HepG2 (cell line): ENCODE results near the gene IL3. TPM values are rescaled to one million over a fixed set of nuclear protein-coding genes. Genes with fewer than 3 reads are reported as not detected.

Experiments
- ATAC-seq: fragments of 200-7000 bp; cut with Tn5 transposase; 3 replicates; pipeline ENCODE4 v1.9.1; 2020; ENCODE audit warnings: mild to moderate bottlenecking, moderate library complexity
- BruUV-seq: library from RNA; stranded (reverse); fragments of 400-500 nt; replicated peaks from 2 replicates; lab custom pipeline; 2021; lab: Mats Ljungman, UMichigan
- CTCF ChIA-PET: fragments of 300-600 bp; formaldehyde crosslinking; extraction: SDS; loops from one replicate; lab custom pipeline; 2021; ENCODE audit warnings: low total read pairs, inconsistent platforms, low intra/inter-chr PET ratio; lab: Yijun Ruan, JAX
- POLR2A ChIA-PET: fragments of 350-600 bp; sonication (Branson Sonifier 250); formaldehyde crosslinking; loops from one replicate; lab custom pipeline; 2020; ENCODE audit warnings: antibody characterized with exemption, inconsistent platforms; lab: Yijun Ruan, JAX
- DNase-seq: peaks from one replicate; pipeline ENCODE4 v3.0.0-alpha.2; 2015; ENCODE audit warnings: low spot score
- FAIRE-seq: peaks from 3 replicates; lab custom pipeline; 2011; peaks lifted over from hg19 to GRCh38; lab: Jason Lieb, UNC
- H2AFZ ChIP-seq: one replicate; pipeline ENCODE4 v1.6.1; 2011; ENCODE audit warnings: low read length, inconsistent platforms
- H3K27ac ChIP-seq: fragments of 300-600 bp; 3 replicates; pipeline ENCODE4 v1.8.0; 2011; ENCODE audit warnings: mixed run types, mild to moderate bottlenecking, mixed read lengths, low read length, inconsistent platforms; ENCODE audit not compliant: insufficient read depth; ENCODE audit errors: extremely low read length
- H3K27me3 ChIP-seq, 2 experiments: fragments of 200-600 bp in 1 of 2; 2 replicates in 1 of 2; 3 replicates in 1 of 2; pipeline versions ENCODE4 v1.6.0 to v1.8.0; 2011; ENCODE audit warnings: low read length in 2 of 2, mild to moderate bottlenecking in 2 of 2, moderate library complexity in 2 of 2, inconsistent platforms in 1 of 2; ENCODE audit not compliant: insufficient read depth in 2 of 2, control insufficient read depth in 1 of 2
- H3K36me3 ChIP-seq, 2 experiments: fragments of 200-600 bp in 1 of 2; replicated peaks in 1 of 2; 2 replicates in 1 of 2; 3 replicates in 1 of 2; pipeline versions ENCODE4 v1.5.1 to v1.8.0; 2011; ENCODE audit warnings: low read length in 2 of 2, inconsistent platforms in 1 of 2; ENCODE audit not compliant: insufficient read depth in 2 of 2, control insufficient read depth in 1 of 2
- H3K4me1 ChIP-seq: 2 replicates; pipeline ENCODE4 v1.5.1; 2012; ENCODE audit warnings: low read length, inconsistent platforms; ENCODE audit not compliant: insufficient read depth
- H3K4me2 ChIP-seq: 2 replicates; pipeline ENCODE4 v1.6.0; 2011; ENCODE audit warnings: low read depth, low read length, inconsistent platforms
- H3K4me3 ChIP-seq, 3 experiments: fragments of 200-600 bp in 1 of 3; sonication (generic), shearing (Covaris generic) in 1 of 3; replicated peaks in 1 of 3; 2 replicates each; pipeline ENCODE4 v1.5.1; 2011 to 2016; ENCODE audit warnings: low read length in 3 of 3, inconsistent platforms in 2 of 3, low read depth in 2 of 3, mild to moderate bottlenecking in 2 of 3, control low read depth in 1 of 3, mixed read lengths in 1 of 3; ENCODE audit not compliant: insufficient read depth in 1 of 3
- H3K79me2 ChIP-seq: one replicate; pipeline ENCODE4 v1.6.1; 2011; ENCODE audit warnings: low read length, inconsistent platforms; ENCODE audit not compliant: insufficient read depth
- H3K9ac ChIP-seq: 2 replicates; pipeline ENCODE4 v1.6.0; 2011; ENCODE audit warnings: mild to moderate bottlenecking, low read depth, low read length, inconsistent platforms; ENCODE audit not compliant: insufficient read depth
- H3K9me3 ChIP-seq: 2 replicates; pipeline ENCODE4 v1.5.1; 2012; ENCODE audit warnings: mild to moderate bottlenecking, low read length
- H4K20me1 ChIP-seq: 2 replicates; pipeline ENCODE4 v1.6.0; 2011; ENCODE audit warnings: inconsistent platforms, mild to moderate bottlenecking, low read length, moderate library complexity; ENCODE audit not compliant: insufficient read depth
- CBX1 ChIP-seq: IDR thresholded peaks from one replicate; pipeline ENCODE4 v1.6.1; 2016; ENCODE audit warnings: antibody characterized with exemption, low read depth
- MYNN ChIP-seq: sonication (generic); formaldehyde crosslinking; IDR thresholded peaks from 2 replicates; pipeline ENCODE4 v1.4.0; 2020; ENCODE audit warnings: mild to moderate bottlenecking, low read depth, missing genetic modification reagents
- NFE2 ChIP-seq: sonication (generic); formaldehyde crosslinking; IDR thresholded peaks from 2 replicates; pipeline ENCODE4 v1.4.0; 2020; ENCODE audit warnings: missing genetic modification reagents
- POGK ChIP-seq: sonication (generic); formaldehyde crosslinking; conservative IDR thresholded peaks from 2 replicates; pipeline ENCODE4 v1.8.0; 2022; ENCODE audit warnings: mild to moderate bottlenecking, moderate library complexity, missing genetic modification reagents
- SMAD1 ChIP-seq: sonication (generic); formaldehyde crosslinking; IDR thresholded peaks from 2 replicates; pipeline ENCODE4 v1.4.0; 2020; ENCODE audit warnings: missing genetic modification reagents, low read depth, mild to moderate bottlenecking, borderline replicate concordance
- SMC3 ChIP-seq: IDR thresholded peaks from 2 replicates; pipeline ENCODE4 v1.6.1; 2011; ENCODE audit warnings: low read length, improper control_type of control experiment
- SNAI1 ChIP-seq: sonication (generic); formaldehyde crosslinking; IDR thresholded peaks from 2 replicates; pipeline ENCODE4 v1.5.0; 2020; ENCODE audit warnings: mild to moderate bottlenecking, missing genetic modification reagents, borderline replicate concordance
- STAG1 ChIP-seq: sonication (generic); formaldehyde crosslinking; IDR thresholded peaks from 2 replicates; pipeline ENCODE4 v1.4.0; 2020; ENCODE audit warnings: missing genetic modification reagents
- XRCC5 ChIP-seq: fragments of 200-400 bp; formaldehyde crosslinking; optimal IDR thresholded peaks from 2 replicates; pipeline ENCODE3; 2017; ENCODE audit warnings: mild to moderate bottlenecking, low read length
- ZFP91 ChIP-seq: sonication (generic); formaldehyde crosslinking; IDR thresholded peaks from 2 replicates; pipeline ENCODE4 v1.9.0; 2022; ENCODE audit warnings: missing genetic modification reagents, mild to moderate bottlenecking, borderline replicate concordance
- ZNF350 ChIP-seq: sonication (generic); formaldehyde crosslinking; IDR thresholded peaks from 2 replicates; pipeline ENCODE4 v1.4.0; 2020; ENCODE audit warnings: mild to moderate bottlenecking, low read depth, missing genetic modification reagents, borderline replicate concordance
- ZNF496 ChIP-seq: sonication (generic); formaldehyde crosslinking; IDR thresholded peaks from 2 replicates; pipeline ENCODE4 v1.8.1; 2023; ENCODE audit warnings: mild to moderate bottlenecking, moderate library complexity, missing genetic modification reagents; ENCODE audit not compliant: insufficient replicate concordance
- ZNF501 ChIP-seq: sonication (generic); formaldehyde crosslinking; IDR thresholded peaks from 2 replicates; pipeline ENCODE4 v1.5.1; 2020; ENCODE audit warnings: mild to moderate bottlenecking, moderate library complexity, missing genetic modification reagents
- ZNF572 ChIP-seq: sonication (generic); formaldehyde crosslinking; IDR thresholded peaks from 2 replicates; pipeline ENCODE4 v1.5.1; 2020; ENCODE audit warnings: mild to moderate bottlenecking, missing genetic modification reagents
- WGBS: methylation state at CpG from one replicate; pipeline ENCODE4 v1.1.6; 2017; ENCODE audit warnings: low lambda C conversion rate; 5-methylcytosine and 5-hydroxymethylcytosine counted together
- in situ Hi-C: cut with HindIII; loops from 2 replicates; pipeline ENCODE4 v1.10.0; 2017; ENCODE audit warnings: low pct_unique_long_range_greater_than_20kb; ENCODE audit not compliant: extremely low pct_ligation_motif_present
- intact Hi-C: fragments of 100-400 bp; cut with micrococcal nuclease; formaldehyde crosslinking; loops from one replicate; pipeline ENCODE4 v1.10.0; 2022; ENCODE audit not compliant: unreplicated experiment
- polyA plus RNA-seq, 8 experiments: library from polyadenylated mRNA; depleted of rRNA in 3 of 8; stranded (reverse) in 7 of 8; unstranded in 1 of 8; fragments of >200 nt; fragmentation: Illumina TruSeq in 4 of 8; extraction: Trizol in 4 of 8; gene quantifications; 2 replicates each; pipeline versions ENCODE4 v1.2.1 to v1.2.3, GENCODE V29; 2011 to 2016; ENCODE audit warnings: low read depth in 4 of 8, missing spikeins in 1 of 8, mixed read lengths in 1 of 8; ENCODE audit not compliant: insufficient read depth in 1 of 8
- total RNA-seq, 5 experiments: library from RNA; depleted of rRNA; stranded (reverse); fragments of >200 nt; fragmentation: Illumina TruSeq; extraction: Trizol; gene quantifications; 2 replicates each; pipeline ENCODE4 v1.2.3, GENCODE V29; 2016; ENCODE audit warnings: low read depth in 1 of 5
- TF ChIP-seq, protein P1 (sequence below): sonication (generic); formaldehyde crosslinking; IDR thresholded peaks from 2 replicates; pipeline ENCODE4 v1.5.0; 2020; ENCODE audit warnings: mild to moderate bottlenecking, missing genetic modification reagents

Gene IL3
- total and polyA plus RNA-seq, 2 of the 13 experiments (the other 11 are each of a cell fraction or from before 2014, with no cell fraction given): not detected

GRCh38 chr5:132064738-132065331 is 4.4 kb downstream of the IL3 start:
- ChIA-PET CTCF (interaction anchor here (2.1 kb wide), 1 partner anchor 69 kb away, joined by 25 read pairs; no protein-coding TSS in a partner anchor), POLR2A (no interaction called here)
- Histone ChIP-seq H3K27ac (no peak overlapping the region), H3K79me2 (no peaks in the 10 kb centered on the region), H3K9ac (no peak overlapping the region), H2AFZ (no peak overlapping the region), H3K4me1 (peaks cover 9% of the 10 kb centered on the region), H3K4me3 (no peak overlapping the region), H3K9me3 (no peaks in the 10 kb centered on the region), H3K4me2 (peak overlapping the region; percentile 20; the same call in 1 of the 2 replicates), H3K36me3 (no peaks in the 10 kb centered on the region), H3K27me3 (peaks cover 4 to 26% of the 10 kb centered on the region in 2 experiments; a peak in 3 of 5 replicates), H4K20me1 (no peaks in the 10 kb centered on the region)
- peak; percentile 52 for DNase-seq
- no TSS peak for BruUV-seq
- peak; percentile 78 for FAIRE-seq
- 36% methylated on average over 11 of the region's 11 CpGs for WGBS
- peak; percentile 85 for ATAC-seq
- in situ Hi-C loops (no loop called here), intact Hi-C loops (loop anchor here (1.0 to 5.0 kb wide), 2 partner anchors 69 to 112 kb away; no protein-coding TSS in a partner anchor)
- peak; percentile 40 for TF ChIP-seq XRCC5
- TF ChIP-seq SMAD1 (CRISPR knock-in tag): 0 out of 2 replicates have a peak, but pooled peaks have one; percentile 33
- TF ChIP-seq STAG1 (CRISPR knock-in tag): peak; percentile 53
- peak; percentile 25; the same call in 1 of the 2 replicates for TF ChIP-seq SMC3
- TF ChIP-seq MYNN (CRISPR knock-in tag): no peak
- 0 out of 2 replicates have a peak, but pooled peaks have one; percentile 37 for TF ChIP-seq POGK (CRISPR knock-in tag)
- peak; percentile 32; the same call in 1 of the 2 replicates for TF ChIP-seq ZFP91 (CRISPR knock-in tag)
- 0 out of 2 replicates have a peak, but pooled peaks have one; percentile 73 for TF ChIP-seq ZNF572 (CRISPR knock-in tag)
- TF ChIP-seq NFE2 (CRISPR knock-in tag): no peak
- no peak for TF ChIP-seq SNAI1
- TF ChIP-seq, protein P1, sequence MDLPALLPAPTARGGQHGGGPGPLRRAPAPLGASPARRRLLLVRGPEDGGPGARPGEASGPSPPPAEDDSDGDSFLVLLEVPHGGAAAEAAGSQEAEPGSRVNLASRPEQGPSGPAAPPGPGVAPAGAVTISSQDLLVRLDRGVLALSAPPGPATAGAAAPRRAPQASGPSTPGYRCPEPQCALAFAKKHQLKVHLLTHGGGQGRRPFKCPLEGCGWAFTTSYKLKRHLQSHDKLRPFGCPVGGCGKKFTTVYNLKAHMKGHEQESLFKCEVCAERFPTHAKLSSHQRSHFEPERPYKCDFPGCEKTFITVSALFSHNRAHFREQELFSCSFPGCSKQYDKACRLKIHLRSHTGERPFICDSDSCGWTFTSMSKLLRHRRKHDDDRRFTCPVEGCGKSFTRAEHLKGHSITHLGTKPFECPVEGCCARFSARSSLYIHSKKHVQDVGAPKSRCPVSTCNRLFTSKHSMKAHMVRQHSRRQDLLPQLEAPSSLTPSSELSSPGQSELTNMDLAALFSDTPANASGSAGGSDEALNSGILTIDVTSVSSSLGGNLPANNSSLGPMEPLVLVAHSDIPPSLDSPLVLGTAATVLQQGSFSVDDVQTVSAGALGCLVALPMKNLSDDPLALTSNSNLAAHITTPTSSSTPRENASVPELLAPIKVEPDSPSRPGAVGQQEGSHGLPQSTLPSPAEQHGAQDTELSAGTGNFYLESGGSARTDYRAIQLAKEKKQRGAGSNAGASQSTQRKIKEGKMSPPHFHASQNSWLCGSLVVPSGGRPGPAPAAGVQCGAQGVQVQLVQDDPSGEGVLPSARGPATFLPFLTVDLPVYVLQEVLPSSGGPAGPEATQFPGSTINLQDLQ (CRISPR knock-in tag): 0 out of 2 replicates have a peak, but pooled peaks have one; percentile 41
- TF ChIP-seq CBX1: no peak
- TF ChIP-seq ZNF496 (CRISPR knock-in tag): no peak
- peak; percentile 39; the same call in 1 of the 2 replicates for TF ChIP-seq ZNF350
- peak; percentile 35; the same call in 1 of the 2 replicates for TF ChIP-seq ZNF501 (CRISPR knock-in tag)
